ENCODE data around the gene ZNF500.

Gene ZNF500

DNA sequence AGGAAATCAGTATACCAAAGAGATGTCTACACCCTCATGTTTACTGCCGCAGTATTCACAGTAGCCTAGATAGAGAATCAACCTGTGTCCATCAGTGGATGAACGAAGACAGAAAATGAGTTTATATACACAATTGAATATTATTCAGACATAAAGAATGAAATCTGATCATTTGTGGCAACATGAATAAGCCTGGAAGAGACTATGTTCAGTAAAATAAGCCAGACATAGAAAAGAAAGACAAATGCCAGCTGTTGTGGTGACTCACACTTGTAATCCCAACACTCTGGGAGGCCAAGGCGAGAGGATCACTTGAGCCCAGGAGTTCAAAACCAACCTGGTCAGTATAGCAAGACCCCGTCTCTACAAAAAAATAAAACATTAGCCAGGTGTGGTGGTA is 57.5 kb downstream of the ZNF500 start:
- no peaks in the 10 kb centered on the region for H3K9me3 ChIP-seq (ENCODE audit: insufficient read depth, low read length)
- no peaks in the 10 kb centered on the region for H3K27me3 ChIP-seq (ENCODE audit: low read length)
- H3K9ac ChIP-seq (ENCODE audit: low read length), result no peak overlapping the region
- no peaks in the 10 kb centered on the region for H3K36me3 ChIP-seq (ENCODE audit: low read length)
- H3K79me2 ChIP-seq (ENCODE audit: insufficient read depth, low read length), result no peaks in the 10 kb centered on the region
- H4K20me1 ChIP-seq (ENCODE audit: low read depth, low read length), result no peaks in the 10 kb centered on the region
- no peak overlapping the region for H3K4me3 ChIP-seq (ENCODE audit: insufficient read depth, low read length, poor library complexity, severe bottlenecking)
- no peaks in the 10 kb centered on the region for H3K9me2 ChIP-seq (replicated peaks; ENCODE audit: insufficient read depth, low read length)
- H3F3A ChIP-seq (ENCODE audit: insufficient read depth), result no peaks in the 10 kb centered on the region
- H3K27ac ChIP-seq (ENCODE audit: low read depth, low read length), result no peak overlapping the region
- H3K4me2 ChIP-seq (ENCODE audit: low read depth, low read length, poor library complexity, severe bottlenecking), result no peak overlapping the region
- no peak overlapping the region for H2AFZ ChIP-seq (ENCODE audit: low read depth, low read length, severe bottlenecking)
- TF ChIP-seq, protein P1, sequence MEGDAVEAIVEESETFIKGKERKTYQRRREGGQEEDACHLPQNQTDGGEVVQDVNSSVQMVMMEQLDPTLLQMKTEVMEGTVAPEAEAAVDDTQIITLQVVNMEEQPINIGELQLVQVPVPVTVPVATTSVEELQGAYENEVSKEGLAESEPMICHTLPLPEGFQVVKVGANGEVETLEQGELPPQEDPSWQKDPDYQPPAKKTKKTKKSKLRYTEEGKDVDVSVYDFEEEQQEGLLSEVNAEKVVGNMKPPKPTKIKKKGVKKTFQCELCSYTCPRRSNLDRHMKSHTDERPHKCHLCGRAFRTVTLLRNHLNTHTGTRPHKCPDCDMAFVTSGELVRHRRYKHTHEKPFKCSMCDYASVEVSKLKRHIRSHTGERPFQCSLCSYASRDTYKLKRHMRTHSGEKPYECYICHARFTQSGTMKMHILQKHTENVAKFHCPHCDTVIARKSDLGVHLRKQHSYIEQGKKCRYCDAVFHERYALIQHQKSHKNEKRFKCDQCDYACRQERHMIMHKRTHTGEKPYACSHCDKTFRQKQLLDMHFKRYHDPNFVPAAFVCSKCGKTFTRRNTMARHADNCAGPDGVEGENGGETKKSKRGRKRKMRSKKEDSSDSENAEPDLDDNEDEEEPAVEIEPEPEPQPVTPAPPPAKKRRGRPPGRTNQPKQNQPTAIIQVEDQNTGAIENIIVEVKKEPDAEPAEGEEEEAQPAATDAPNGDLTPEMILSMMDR (IDR thresholded peaks at IDR 0.05; ENCODE audit: insufficient read depth, low read length, poor library complexity, severe bottlenecking), result no peak
- TF ChIP-seq EZH2phosphoT487 (conservative IDR thresholded peaks at IDR 0.05; ENCODE audit: low read length), result no peak

DNA sequence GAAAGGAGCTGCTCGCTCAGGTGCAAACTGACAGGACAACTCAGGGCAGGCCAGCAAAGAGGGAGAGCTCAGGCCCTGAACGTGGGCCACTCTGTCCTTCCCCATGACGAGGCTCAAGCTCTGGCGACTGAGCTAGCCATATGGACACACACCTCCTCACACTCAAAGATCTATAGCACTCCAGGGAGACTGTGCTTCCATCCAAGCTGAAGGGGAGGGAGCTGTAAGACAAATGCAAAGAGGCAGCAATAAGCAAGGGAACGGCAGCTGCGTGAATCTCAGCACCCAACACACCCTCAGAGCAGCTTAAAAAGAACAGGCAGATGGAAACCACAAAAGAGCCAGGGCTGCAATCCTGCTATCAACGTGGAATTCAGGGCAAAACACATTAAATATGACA is 60.1 kb downstream of the ZNF500 start:
- H3K4me3 ChIP-seq (ENCODE audit: insufficient read depth, low read length, poor library complexity, severe bottlenecking), result no peak overlapping the region
- no peaks in the 10 kb centered on the region for H4K20me1 ChIP-seq (ENCODE audit: low read depth, low read length)
- no peaks in the 10 kb centered on the region for H3K9me2 ChIP-seq (replicated peaks; ENCODE audit: insufficient read depth, low read length)
- no peak overlapping the region for H3K4me2 ChIP-seq (ENCODE audit: low read depth, low read length, poor library complexity, severe bottlenecking)
- H3K27ac ChIP-seq (ENCODE audit: low read depth, low read length), result no peak overlapping the region
- no peaks in the 10 kb centered on the region for H3F3A ChIP-seq (ENCODE audit: insufficient read depth)
- no peak for TF ChIP-seq EZH2phosphoT487 (conservative IDR thresholded peaks at IDR 0.05; ENCODE audit: low read length)
- TF ChIP-seq, protein P1 (IDR thresholded peaks at IDR 0.05; ENCODE audit: insufficient read depth, low read length, poor library complexity, severe bottlenecking), result no peak
- H2AFZ ChIP-seq (ENCODE audit: low read depth, low read length, severe bottlenecking), result no peak overlapping the region
- no peaks in the 10 kb centered on the region for H3K36me3 ChIP-seq (ENCODE audit: low read length)
- no peaks in the 10 kb centered on the region for H3K79me2 ChIP-seq (ENCODE audit: insufficient read depth, low read length)
- no peak overlapping the region for H3K9ac ChIP-seq (ENCODE audit: low read length)
- H3K27me3 ChIP-seq (ENCODE audit: low read length), result no peaks in the 10 kb centered on the region
- no peaks in the 10 kb centered on the region for H3K9me3 ChIP-seq (ENCODE audit: insufficient read depth, low read length)

DNA sequence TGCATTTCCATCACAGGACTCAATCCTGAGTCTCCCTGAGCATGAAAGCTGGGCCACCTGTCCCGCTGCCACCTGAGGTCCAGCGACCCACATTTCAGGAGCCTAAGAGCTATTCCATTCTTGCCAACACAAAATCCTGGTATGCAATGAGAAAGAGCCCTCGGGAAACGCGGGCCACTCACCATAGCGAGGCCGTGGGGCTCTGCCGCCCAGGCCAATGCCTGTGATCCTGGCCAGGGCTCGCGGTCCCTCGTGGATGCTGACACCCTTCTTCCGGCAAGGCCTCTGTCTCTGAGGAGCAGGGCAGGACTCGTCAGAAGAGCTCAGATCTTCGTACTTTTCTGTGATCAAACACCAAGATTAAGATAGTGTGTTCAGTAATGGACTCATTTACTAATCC is 62.0 kb downstream of the ZNF500 start:
- Histone ChIP-seq H3K9me2 (replicated peaks; ENCODE audit: insufficient read depth, low read length) (no peaks in the 10 kb centered on the region), H3K9me3 (ENCODE audit: insufficient read depth, low read length) (no peaks in the 10 kb centered on the region), H3K9ac (ENCODE audit: low read length) (no peak overlapping the region), H3K79me2 (ENCODE audit: insufficient read depth, low read length) (no peaks in the 10 kb centered on the region), H3K4me2 (ENCODE audit: low read depth, low read length, poor library complexity, severe bottlenecking) (no peak overlapping the region), H3K27ac (ENCODE audit: low read depth, low read length) (no peak overlapping the region), H2AFZ (ENCODE audit: low read depth, low read length, severe bottlenecking) (no peak overlapping the region), H3K4me3 (ENCODE audit: insufficient read depth, low read length, poor library complexity, severe bottlenecking) (no peak overlapping the region), H3K27me3 (ENCODE audit: low read length) (no peaks in the 10 kb centered on the region), H3F3A (ENCODE audit: insufficient read depth) (no peaks in the 10 kb centered on the region), H3K36me3 (ENCODE audit: low read length) (no peaks in the 10 kb centered on the region), H4K20me1 (ENCODE audit: low read depth, low read length) (no peaks in the 10 kb centered on the region)
- TF ChIP-seq EZH2phosphoT487 (conservative IDR thresholded peaks at IDR 0.05; ENCODE audit: low read length), result no peak
- TF ChIP-seq, protein P1 (IDR thresholded peaks at IDR 0.05; ENCODE audit: insufficient read depth, low read length, poor library complexity, severe bottlenecking), result no peak

Measured in SU-DHL-6 (cell line).